Medulla oblongata (tissue), 1 donor: ENCODE results near the gene BTBD10.
"Not testable (repeated sequence)": the region's sequence is repeated elsewhere in the genome, so short reads cannot be mapped to it uniquely, and the experiment has no call there.

ENCODE experiments used
- DNase-seq: peaks from one replicate; pipeline ENCODE4 v3.0.0-alpha.2; 2015; ENCODE audit errors: extremely low spot score

BTBD10 gene

GRCh38 chr11:13440100-13440855, 22.7 kb downstream of the BTBD10 start:
- peak; percentile 72 for DNase-seq

- no peak for DNase-seq
Measured at GRCh38 chr11:13438291-13438690, 24.7 kb downstream of the BTBD10 start.

GRCh38 chr11:13436836-13437235, 26.2 kb downstream of the BTBD10 start:
- DNase-seq = not testable (repeated sequence)

GRCh38 chr11:13434247-13435205, 28.5 kb downstream of the BTBD10 start:
- DNase-seq = no peak

GRCh38 chr11:13433437-13433836, 29.6 kb downstream of the BTBD10 start:
- DNase-seq = no peak

GRCh38 chr11:13429836-13430235, 33.2 kb downstream of the BTBD10 start:
- DNase-seq = no peak

- no peak for DNase-seq
Measured at GRCh38 chr11:13429288-13429687, 33.7 kb downstream of the BTBD10 start.

- DNase-seq = no peak
Measured at GRCh38 chr11:13427440-13427839, 35.6 kb downstream of the BTBD10 start.

GRCh38 chr11:13423372-13423771, 39.6 kb downstream of the BTBD10 start:
- DNase-seq = no peak

GRCh38 chr11:13421561-13421960, 41.5 kb downstream of the BTBD10 start:
- no peak for DNase-seq

- no peak for DNase-seq
Measured at GRCh38 chr11:13415201-13415600, 47.8 kb downstream of the BTBD10 start.

GRCh38 chr11:13405220-13405619, 57.8 kb downstream of the BTBD10 start:
- no peak for DNase-seq

GRCh38 chr11:13398335-13398734, 64.7 kb downstream of the BTBD10 start:
- not testable (repeated sequence) for DNase-seq

GRCh38 chr11:13391217-13391616, 71.8 kb downstream of the BTBD10 start:
- DNase-seq = no peak

- DNase-seq = no peak
Measured at GRCh38 chr11:13388741-13389140, 74.3 kb downstream of the BTBD10 start.

GRCh38 chr11:13386567-13386966, 76.5 kb downstream of the BTBD10 start:
- DNase-seq = no peak

- DNase-seq = peak; percentile 44
Measured at GRCh38 chr11:13384908-13385640, 77.9 kb downstream of the BTBD10 start.

GRCh38 chr11:13382751-13383150, 80.3 kb downstream of the BTBD10 start:
- no peak for DNase-seq

- no peak for DNase-seq
Measured at GRCh38 chr11:13380731-13381130, 82.3 kb downstream of the BTBD10 start.

GRCh38 chr11:13378316-13378715, 84.7 kb downstream of the BTBD10 start:
- no peak for DNase-seq

- DNase-seq = no peak
Measured at GRCh38 chr11:13376838-13377237, 86.2 kb downstream of the BTBD10 start.

- DNase-seq = no peak
Measured at GRCh38 chr11:13376402-13376801, 86.6 kb downstream of the BTBD10 start.
